A673 (cell line): ENCODE measurements around the gene ABCC10. TPM values are rescaled to one million over a fixed set of nuclear protein-coding genes. Genes with fewer than 3 reads are reported as not detected.
A peak's percentile ranks its signal among the peaks of the same experiment; 100 is the strongest.

Experiments
- BruUV-seq: library from RNA; stranded (reverse); fragments of 400-500 nt; replicated peaks from 2 replicates; lab custom pipeline; 2021; lab: Mats Ljungman, UMichigan
- CTCF ChIA-PET: fragments of 300-600 bp; sonication (Branson Sonifier 250); formaldehyde crosslinking; loops from one replicate; lab custom pipeline; 2022; ENCODE audit warnings: antibody characterized with exemption; lab: Charles Lee
- POLR2A ChIA-PET: fragments of 300-600 bp; sonication (Branson Sonifier 250); formaldehyde crosslinking; loops from one replicate; lab custom pipeline; 2022; ENCODE audit warnings: antibody characterized with exemption; ENCODE audit not compliant: low non-redundant PET; lab: Charles Lee
- DNase-seq: peaks from one replicate; pipeline ENCODE4 v3.0.0-alpha.2; 2015; ENCODE audit warnings: low spot score
- H3K27ac ChIP-seq: fragments of 200-600 bp; sonication (generic); 2 replicates; pipeline ENCODE4 v1.5.1; 2016; ENCODE audit warnings: mixed run types, low read depth, mild to moderate bottlenecking, mixed read lengths, antibody characterized with exemption, low read length; ENCODE audit not compliant: poor library complexity, severe bottlenecking
- H3K27me3 ChIP-seq: fragments of 200-600 bp; sonication (generic); replicated peaks from 2 replicates; pipeline ENCODE4 v1.6.1; 2017; ENCODE audit warnings: mixed run types, low read depth, mild to moderate bottlenecking, mixed read lengths, antibody characterized with exemption, low read length; ENCODE audit not compliant: insufficient read depth, poor library complexity
- H3K36me3 ChIP-seq: fragments of 200-600 bp; sonication (generic); 2 replicates; pipeline ENCODE4 v1.6.1; 2016; ENCODE audit warnings: mixed run types, mild to moderate bottlenecking, mixed read lengths, antibody characterized with exemption, low read length; ENCODE audit not compliant: insufficient read depth, poor library complexity, severe bottlenecking
- H3K4me1 ChIP-seq: fragments of 200-600 bp; sonication (generic); 2 replicates; pipeline ENCODE4 v1.6.1; 2017; ENCODE audit warnings: mixed run types, mild to moderate bottlenecking, mixed read lengths, antibody characterized with exemption, low read length; ENCODE audit not compliant: insufficient read depth, poor library complexity, severe bottlenecking
- H3K4me3 ChIP-seq: fragments of 200-600 bp; sonication (generic); 2 replicates; pipeline ENCODE4 v1.5.1; 2016; ENCODE audit warnings: low read depth, mixed run types, mild to moderate bottlenecking, mixed read lengths, low read length; ENCODE audit not compliant: poor library complexity, severe bottlenecking
- H3K9me3 ChIP-seq: fragments of 200-600 bp; sonication (generic); 2 replicates; pipeline ENCODE4 v1.6.1; 2016; ENCODE audit warnings: mixed run types, low read depth, mild to moderate bottlenecking, mixed read lengths, antibody characterized with exemption, low read length; ENCODE audit not compliant: poor library complexity, severe bottlenecking
- CTCF ChIP-seq: fragments of 300-800, 200-600 bp; sonication (generic); conservative IDR thresholded peaks from 2 replicates; pipeline ENCODE4 v1.5.1; 2017; ENCODE audit warnings: low read depth, mild to moderate bottlenecking, antibody characterized with exemption, low read length, moderate library complexity, mixed read lengths
- EZH2 ChIP-seq: fragments of 200-600 bp; sonication (generic); IDR thresholded peaks from 2 replicates; pipeline ENCODE4 v1.6.1; 2017; ENCODE audit warnings: borderline replicate concordance, low read depth, mild to moderate bottlenecking, mixed read lengths, antibody characterized with exemption, low read length; ENCODE audit not compliant: poor library complexity, severe bottlenecking
- intact Hi-C: fragments of 100-400 bp; cut with micrococcal nuclease; formaldehyde crosslinking; loops from one replicate; pipeline ENCODE4 v1.10.0; 2022; ENCODE audit not compliant: unreplicated experiment
- total RNA-seq: library from RNA; stranded (reverse); gene quantifications from 2 replicates; pipeline ENCODE4 v1.2.3, GENCODE V29; 2021

The ABCC10 gene
- total RNA-seq, 1 experiment from 2014 or later: 46.4 TPM

DNA sequence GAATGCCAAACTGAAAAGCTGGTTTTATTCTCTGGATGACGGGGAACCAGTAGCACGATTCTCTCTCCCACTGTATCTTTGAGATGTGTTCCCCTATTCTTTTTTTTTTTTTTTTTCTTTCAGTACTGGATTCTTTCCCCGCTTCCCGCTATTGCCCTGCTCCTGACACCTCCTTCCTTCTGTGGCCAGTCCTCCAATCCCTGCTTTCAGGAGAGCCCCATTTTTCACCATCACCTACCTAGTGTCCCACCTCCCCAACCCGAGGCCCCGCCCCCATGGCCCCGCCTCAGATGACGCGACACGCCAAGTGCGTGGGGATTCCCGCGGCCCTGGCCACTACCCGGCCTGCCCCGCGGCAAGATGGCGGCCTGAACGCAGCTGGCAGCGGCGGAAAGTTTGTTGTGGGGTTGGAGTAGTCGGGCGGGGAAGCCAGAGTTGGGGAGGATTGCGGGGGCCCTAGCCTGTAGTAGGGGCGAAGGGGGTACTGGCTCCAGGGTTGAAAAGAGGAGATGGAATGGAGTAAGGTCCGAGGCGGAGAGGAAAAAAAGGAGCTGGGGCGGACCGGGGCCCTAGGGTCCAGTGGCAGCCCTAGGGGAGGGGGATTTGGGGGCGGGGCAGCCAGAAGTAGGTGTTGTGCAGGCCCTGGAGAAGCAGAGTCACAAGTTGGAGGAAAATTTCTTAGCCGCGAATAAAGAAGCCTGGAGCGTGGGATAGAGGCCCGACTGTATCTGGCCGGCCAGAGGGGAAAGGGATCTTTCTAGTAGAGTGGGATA, 50.1 kb downstream of the ABCC10 start, which contains the start of gene TJAP1:
TSS of gene TJAP1 (plus strand) at position 336 of the 773 bp plus-strand sequence. CDS start 21,432 bp downstream, outside the sequence.
- DNase-seq: peak; percentile 94
- H3K4me3 ChIP-seq: peak within 1 kb of the TSS; percentile 74
- peak within 1 kb of the TSS; percentile 89 for H3K27ac ChIP-seq
- H3K27me3 ChIP-seq: no peaks in the 10 kb centered on the region
- CTCF ChIA-PET: interaction anchor here (0.5 to 0.7 kb wide), 2 partner anchors 16 to 218 kb away, joined by 3 read pairs; no protein-coding TSS in a partner anchor
- intact Hi-C loops: no loop called here
- TF ChIP-seq CTCF (no peak), EZH2 (no peak)
- no peaks in the 10 kb centered on the region for H3K9me3 ChIP-seq
- H3K36me3 ChIP-seq: no peaks in the 10 kb centered on the region
- no TSS peak for BruUV-seq
- POLR2A ChIA-PET: interaction anchor here (0.6 to 0.7 kb wide), 2 partner anchors 353 to 611 kb away, joined by 5 to 6 read pairs; no protein-coding TSS in a partner anchor
- peaks cover 33% of the 10 kb centered on the region for H3K4me1 ChIP-seq

DNA sequence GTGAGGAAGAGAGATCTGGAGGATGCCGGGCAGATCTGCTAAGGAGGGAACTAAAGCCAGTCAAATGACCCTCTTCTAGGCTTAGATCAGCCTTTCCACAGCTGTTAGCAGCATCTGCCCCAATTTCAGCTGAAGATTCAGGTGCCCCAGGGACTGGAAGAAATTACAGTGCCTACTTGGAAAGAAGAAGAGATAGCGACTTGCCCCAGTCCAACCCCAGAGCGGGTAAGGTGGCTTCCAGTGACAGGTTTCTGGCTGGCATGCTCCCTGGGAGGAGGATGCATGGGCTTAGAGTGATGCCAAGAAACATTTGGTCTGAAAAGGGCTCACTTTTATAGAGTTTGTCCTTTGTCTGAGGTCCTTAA, 50.6 kb downstream of the ABCC10 start:
- CTCF ChIA-PET: interaction anchor here (0.5 to 0.7 kb wide), 2 partner anchors 15 to 219 kb away, joined by 3 read pairs; no protein-coding TSS in a partner anchor
- H3K27me3 ChIP-seq: no peaks in the 10 kb centered on the region
- TSS peak; percentile 54 for BruUV-seq
- H3K9me3 ChIP-seq: no peaks in the 10 kb centered on the region
- peak overlapping the region; percentile 89 for H3K27ac ChIP-seq
- H3K4me3 ChIP-seq: peak overlapping the region; percentile 74
- H3K36me3 ChIP-seq: no peaks in the 10 kb centered on the region
- H3K4me1 ChIP-seq: peaks cover 33% of the 10 kb centered on the region
- no peak for DNase-seq
- intact Hi-C loops: no loop called here
- POLR2A ChIA-PET: interaction anchor here (0.6 kb wide), 1 partner anchor 611 kb away, joined by 5 read pairs; no protein-coding TSS in a partner anchor
- TF ChIP-seq EZH2: no peak
- no peak for TF ChIP-seq CTCF

- no peak for DNase-seq
- Histone ChIP-seq H3K4me3 (no peak overlapping the region), H3K9me3 (no peaks in the 10 kb centered on the region), H3K36me3 (no peaks in the 10 kb centered on the region), H3K4me1 (peaks cover 33% of the 10 kb centered on the region), H3K27me3 (no peaks in the 10 kb centered on the region), H3K27ac (no peak overlapping the region)
- ChIA-PET CTCF (interaction anchor here (0.6 kb wide), 1 partner anchor 293 kb away, joined by 4 read pairs; no protein-coding TSS in a partner anchor), POLR2A (interaction anchor here (0.7 kb wide), 1 partner anchor 48 kb away, joined by 3 read pairs; no protein-coding TSS in a partner anchor)
- TF ChIP-seq CTCF (no peak), EZH2 (no peak)
- BruUV-seq: no TSS peak
- intact Hi-C loops: no loop called here
Observed at GRCh38 chr6:43481075-43481474, 53.7 kb downstream of the ABCC10 start.
